Activated naive CD8-positive, alpha-beta T cell treated with anti-CD3 and anti-CD28 coated beads, Interleukin-2, amount 50 U/mL, for 16 hours (primary cell): ENCODE measurements around the gene IL1R2.

ENCODE experiments used
- DNase-seq: peaks from one replicate; pipeline ENCODE4 v3.0.0-alpha.2; 2020; ENCODE audit warnings: low read depth, low spot score

IL1R2 gene

GRCh38 chr2:102021779-102022178 lies 30.0 kb downstream of the IL1R2 start:
- DNase-seq, result no peak

DNA sequence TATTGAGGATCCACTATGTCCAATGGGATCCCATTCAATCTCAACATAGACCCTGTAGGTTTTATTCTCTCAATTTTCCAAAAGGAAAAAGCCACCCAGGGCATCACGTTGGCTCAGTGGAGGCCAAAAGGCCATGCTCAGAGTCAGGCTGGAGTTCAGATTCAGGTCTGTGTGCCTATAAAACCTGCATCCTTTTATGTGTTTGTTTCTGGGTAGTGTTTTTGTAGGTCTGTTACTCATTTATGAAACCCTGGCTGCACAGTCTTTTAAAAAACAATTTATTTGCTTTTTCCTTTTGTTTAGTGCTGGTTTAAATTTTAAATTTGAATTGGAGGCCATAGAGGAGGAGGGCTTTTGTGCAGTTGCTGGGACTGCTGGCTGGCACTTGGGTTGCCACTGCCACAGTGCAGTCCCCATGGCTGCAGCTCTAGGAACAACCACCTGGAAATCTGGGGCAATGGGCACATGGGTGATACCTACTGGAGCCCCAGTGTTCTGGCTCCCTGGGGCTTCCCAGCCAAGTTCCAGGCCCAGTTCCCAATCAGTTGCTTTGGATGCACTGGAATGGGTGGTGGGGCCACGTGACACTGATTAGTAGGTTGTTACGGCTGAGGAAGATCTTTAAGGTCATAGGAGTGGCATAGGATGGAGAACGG lies 31.3 kb downstream of the IL1R2 start:
- no peak for DNase-seq

DNA sequence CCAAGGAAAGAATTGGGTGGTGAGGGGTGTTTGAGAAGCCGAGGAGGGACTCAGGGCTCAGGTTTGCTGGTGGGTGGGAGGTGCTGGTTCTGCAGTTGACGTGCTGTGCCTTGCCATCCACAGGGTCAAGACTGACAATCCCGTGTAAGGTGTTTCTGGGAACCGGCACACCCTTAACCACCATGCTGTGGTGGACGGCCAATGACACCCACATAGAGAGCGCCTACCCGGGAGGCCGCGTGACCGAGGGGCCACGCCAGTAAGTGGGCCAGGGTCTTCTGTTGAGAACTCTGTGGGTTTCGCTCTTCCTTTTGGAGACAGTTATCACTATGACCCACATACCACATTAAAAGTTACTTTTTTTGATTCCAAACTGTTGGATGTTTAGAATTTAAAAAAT lies 32.6 kb downstream of the IL1R2 start:
- no peak for DNase-seq

DNA sequence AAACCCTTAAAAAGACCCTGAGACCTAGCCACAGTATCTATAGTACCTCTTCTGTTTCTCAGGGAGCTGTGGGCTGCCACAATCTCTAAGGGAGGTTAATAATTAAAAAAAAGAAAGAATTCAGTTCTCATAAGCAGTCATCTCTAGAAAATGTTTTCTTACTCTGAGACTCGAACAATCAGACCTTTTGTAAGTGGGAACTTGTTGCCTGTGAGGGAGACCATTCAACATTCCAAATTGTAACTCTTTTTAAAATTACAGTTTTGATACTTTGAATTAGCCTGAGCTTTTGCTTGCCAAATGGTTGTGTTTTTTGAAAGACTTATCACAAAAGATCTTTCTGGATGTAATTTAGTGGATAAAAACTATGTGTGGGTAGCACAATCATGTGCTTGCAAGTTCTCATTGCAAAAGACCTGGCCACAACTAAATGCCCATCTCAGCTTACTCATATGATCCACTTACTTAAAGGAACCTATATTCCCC lies 33.3 kb downstream of the IL1R2 start:
- no peak for DNase-seq

DNA sequence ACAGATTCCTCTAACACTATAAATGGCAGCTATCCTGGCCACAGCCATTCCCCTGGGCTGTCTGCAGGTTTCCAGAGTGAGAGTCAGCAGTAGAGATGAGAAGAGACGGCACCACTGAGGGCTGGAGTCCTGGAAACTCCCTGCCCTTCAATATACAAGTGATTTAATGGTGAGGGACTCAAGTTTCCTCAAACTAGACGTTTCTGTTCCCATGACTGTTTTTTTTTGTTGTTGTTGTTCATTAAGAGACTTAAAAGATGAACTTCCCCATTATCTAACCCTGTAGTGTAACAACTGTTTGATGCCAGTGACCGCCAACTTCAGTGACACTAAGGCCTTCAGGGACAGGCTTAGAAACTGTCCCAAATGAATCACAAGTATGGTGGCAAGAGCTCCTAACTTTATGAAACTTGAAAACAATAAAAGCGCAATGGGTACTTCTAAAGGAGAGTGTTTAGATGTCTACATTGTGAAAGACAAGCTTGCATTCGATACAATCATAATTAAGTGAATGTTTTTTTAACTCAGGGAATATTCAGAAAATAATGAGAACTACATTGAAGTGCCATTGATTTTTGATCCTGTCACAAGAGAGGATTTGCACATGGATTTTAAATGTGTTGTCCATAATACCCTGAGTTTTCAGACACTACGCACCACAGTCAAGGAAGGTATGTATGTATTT lies 34.0 kb downstream of the IL1R2 start:
- DNase-seq, result no peak

GRCh38 chr2:102027036-102027980 lies 35.5 kb downstream of the IL1R2 start:
- DNase-seq, result no peak

DNA sequence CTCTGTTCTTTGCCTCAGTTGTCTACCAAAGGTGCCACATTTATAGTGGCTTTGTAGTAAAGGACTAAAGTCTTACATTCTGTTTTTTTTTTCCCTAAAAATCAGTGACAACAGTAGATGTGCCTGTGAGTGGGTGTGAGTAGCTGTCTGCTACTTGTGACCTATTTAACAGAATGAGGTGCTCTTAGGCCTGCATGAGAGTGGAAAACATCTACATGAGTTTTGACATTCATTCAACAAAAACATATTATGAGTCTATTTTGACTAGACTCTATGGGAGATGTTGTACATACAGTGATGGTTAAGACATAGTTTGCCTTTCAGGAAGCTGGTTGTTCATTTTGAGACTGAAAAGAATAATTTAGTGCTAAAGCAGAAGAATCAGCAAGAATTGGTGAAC lies 36.7 kb downstream of the IL1R2 start:
- no peak for DNase-seq

GRCh38 chr2:102029405-102029804 lies 37.6 kb downstream of the IL1R2 start:
- no peak for DNase-seq

GRCh38 chr2:102029952-102030351 lies 38.2 kb downstream of the IL1R2 start:
- no peak for DNase-seq

- DNase-seq, result no peak
Measured at GRCh38 chr2:102030502-102030854, 38.7 kb downstream of the IL1R2 start.

GRCh38 chr2:102030855-102031527 lies 39.2 kb downstream of the IL1R2 start:
- no peak for DNase-seq

- DNase-seq, result no peak
Measured at GRCh38 chr2:102032368-102033030, 40.7 kb downstream of the IL1R2 start.

- no peak for DNase-seq
Measured at GRCh38 chr2:102033031-102033749, 41.4 kb downstream of the IL1R2 start.

DNA sequence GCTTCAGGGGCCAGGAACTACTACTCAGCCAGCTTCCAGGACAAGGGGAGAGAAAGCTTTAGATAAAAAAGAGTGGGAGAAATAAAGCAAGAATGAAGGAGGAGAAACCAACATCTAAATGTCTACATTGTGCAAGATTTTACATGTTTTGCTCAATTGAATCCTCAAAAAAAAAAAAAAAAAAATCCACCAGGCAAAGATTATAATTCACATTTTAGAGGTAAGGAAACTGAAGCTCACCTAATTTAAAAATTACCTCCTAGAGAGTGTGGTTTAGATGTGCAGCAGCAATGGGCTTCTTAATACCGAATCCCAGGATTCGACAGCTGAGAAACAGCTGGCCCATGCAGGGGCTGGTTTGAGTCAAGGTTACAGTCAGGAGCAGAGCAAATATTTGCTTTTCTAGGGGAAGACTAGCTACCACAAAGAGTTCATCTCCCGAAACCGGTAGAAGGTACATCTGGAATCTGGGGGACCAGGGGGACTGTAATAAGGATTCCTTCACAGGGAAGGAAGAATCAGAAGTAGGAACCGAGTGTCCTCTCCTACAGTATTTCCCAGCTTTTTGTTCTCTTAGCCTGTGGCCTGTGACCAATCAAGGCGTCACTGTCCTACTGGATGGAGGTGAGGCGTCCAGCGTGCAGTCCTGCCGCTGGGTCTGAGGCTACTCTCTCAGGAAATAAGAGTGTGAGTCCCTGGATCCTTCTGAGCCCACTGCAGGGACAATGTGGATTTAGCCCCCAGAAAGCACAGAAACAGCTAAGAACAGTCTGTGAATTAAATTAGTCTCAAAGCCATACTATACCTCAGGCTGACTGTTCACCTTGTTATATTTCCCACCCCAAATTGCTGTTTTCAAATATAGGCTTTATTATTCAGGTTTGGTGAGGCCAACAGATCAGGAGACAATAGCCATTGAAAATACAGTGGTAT lies 42.3 kb downstream of the IL1R2 start:
- DNase-seq, result no peak

- no peak for DNase-seq
Measured at GRCh38 chr2:102034683-102035548, 43.2 kb downstream of the IL1R2 start.

- DNase-seq, result no peak
Measured at GRCh38 chr2:102037681-102038080, 45.9 kb downstream of the IL1R2 start.

GRCh38 chr2:102040229-102040628 lies 48.5 kb downstream of the IL1R2 start:
- DNase-seq, result no peak

DNA sequence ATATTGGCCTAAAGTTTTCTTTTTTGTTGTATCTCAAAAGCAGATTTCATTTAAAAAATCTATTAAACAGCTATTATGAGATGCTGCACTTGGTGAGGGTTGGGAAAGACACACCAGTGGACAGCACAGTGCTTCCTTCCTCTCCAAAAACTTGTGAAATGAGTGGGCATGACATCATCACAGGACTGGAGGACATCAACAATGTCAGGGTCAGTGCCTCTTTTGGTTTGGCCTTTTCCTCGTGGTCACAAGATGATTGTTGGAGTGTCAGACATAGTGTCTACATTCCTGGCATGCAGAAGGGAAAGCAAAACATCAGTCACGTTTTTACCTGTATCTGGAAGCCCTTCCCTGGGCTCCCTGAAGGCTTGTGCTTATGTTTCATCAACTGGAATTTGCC lies 49.6 kb downstream of the IL1R2 start:
- no peak for DNase-seq
